Stomach (tissue), 9 donors: Measurements from ENCODE around the gene TRAK1. TPM values are rescaled to one million over a fixed set of nuclear protein-coding genes. Genes with fewer than 3 reads are reported as not detected.

Source experiments
- DNase-seq, 2 donors: peaks; one replicate each; pipeline versions ENCODE4 v3.0.0 to v3.0.0-alpha.2; 2013 to 2019
- H3K27ac ChIP-seq, 5 donors: fragments of 200-600 bp in 4 of 5; sonication (generic) in 4 of 5; one replicate each; pipeline ENCODE4 v1.5.1; 2013 to 2019; ENCODE audit warnings: mild to moderate bottlenecking in 1 of 5, moderate library complexity in 1 of 5
- H3K27me3 ChIP-seq, 3 donors: fragments of 200-600 bp; sonication (generic); one replicate each; pipeline ENCODE4 v1.5.1; 2017 to 2019; ENCODE audit warnings: mixed run types in 1 of 3
- H3K36me3 ChIP-seq, 4 donors: fragments of 200-600 bp; sonication (generic); 1 replicate in 3 of 4; 2 replicates in 1 of 4; pipeline ENCODE4 v1.5.1; 2016 to 2019
- H3K4me1 ChIP-seq, 4 donors: fragments of 200-600 bp; sonication (generic); one replicate each; pipeline ENCODE4 v1.5.1; 2016 to 2019
- H3K4me3 ChIP-seq, 4 donors: fragments of 200-600 bp; sonication (generic) in 3 of 4; one replicate each; pipeline ENCODE4 v1.5.1; 2016 to 2019; ENCODE audit warnings: mild to moderate bottlenecking in 1 of 4
- H3K9me3 ChIP-seq, 4 donors: fragments of 200-600 bp; sonication (generic); one replicate each; pipeline ENCODE4 v1.5.1; 2016 to 2019
- CTCF ChIP-seq, 7 experiments: fragments of 450-650 bp in 4 of 7; fragments of 200-600 bp in 3 of 7; sonication (generic) in 3 of 7; IDR thresholded peaks; one replicate each; pipeline ENCODE4 v1.5.1; 2016 to 2019; ENCODE audit warnings: antibody characterized with exemption in 7 of 7, control low read depth in 2 of 7, mild to moderate bottlenecking in 1 of 7
- EP300 ChIP-seq: sonication (generic); formaldehyde crosslinking; IDR thresholded peaks from one replicate; pipeline ENCODE4 v1.6.1; 2017; ENCODE audit warnings: antibody characterized with exemption
- POLR2A ChIP-seq, 4 donors: fragments of 450-650 bp; IDR thresholded peaks; one replicate each; pipeline ENCODE4 v1.6.1; 2016; ENCODE audit warnings: antibody characterized with exemption in 4 of 4, control low read depth in 2 of 4, mild to moderate bottlenecking in 1 of 4, moderate library complexity in 1 of 4
- POLR2AphosphoS5 ChIP-seq, 3 donors: sonication (generic); formaldehyde crosslinking; IDR thresholded peaks; one replicate each; pipeline ENCODE4 v1.6.1; 2016; ENCODE audit warnings: antibody characterized with exemption in 3 of 3
- WGBS, 5 donors: extraction: QIAGEN DNeasy Blood & Tissue Kit in 3 of 5; methylation state at CpG; one replicate each; pipeline versions ENCODE4 v1.1.5 to v1.1.7; 2013 to 2018; 5-methylcytosine and 5-hydroxymethylcytosine counted together
- intact Hi-C: fragments of 100-400 bp; cut with DNase I; formaldehyde crosslinking; loops from one replicate; pipeline ENCODE4 v1.15.1; 2023; ENCODE audit warnings: low total_unique reads
- polyA plus RNA-seq, 3 donors: library from polyadenylated mRNA; stranded (reverse); fragments of 200-250 nt; gene quantifications; one replicate each; pipeline ENCODE4 v1.2.3, GENCODE V29; 2013
- total RNA-seq, 5 donors: library from RNA; depleted of rRNA; stranded (reverse); fragments of >200 nt; gene quantifications; one replicate each; pipeline versions ENCODE4 v1.1.0 to v1.2.3, GENCODE V29; 2014 to 2016
- donor health status: healthy with polysubstance abuse.
- donor health status: Bipolar disorder and iron deficiency.
- donor health status: healthy.

TRAK1 gene
- total and polyA plus RNA-seq, 8 donors: 17.2 to 328 (median 86.0) TPM

DNA sequence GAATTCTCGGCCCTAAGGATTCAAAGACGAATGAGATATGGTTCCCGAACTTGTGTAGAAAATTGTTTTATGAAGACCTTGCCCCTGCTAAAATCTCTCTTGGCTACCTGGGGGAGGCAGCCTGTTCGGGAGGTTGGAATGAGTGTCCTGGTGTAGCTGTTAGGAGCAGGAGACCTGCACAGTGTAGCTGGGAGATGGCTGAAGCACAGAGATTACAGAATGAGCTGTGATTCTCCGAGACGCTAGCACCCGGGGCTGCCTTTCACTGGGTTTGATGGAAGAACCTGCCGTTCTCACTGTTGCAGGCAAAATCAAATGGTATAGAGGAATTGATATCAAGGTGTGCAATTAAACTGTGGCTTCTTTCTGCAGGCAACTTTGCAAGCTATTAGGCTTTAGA is 68.0 kb downstream of the TRAK1 start:
- 42 to 58% (median 49%) methylated on average over 8 of the region's 8 CpGs for WGBS, 5 donors
- peak overlapping the region in 2 of 4 donors; percentile 31 to 41 for H3K4me3 ChIP-seq
- peak overlapping the region; percentile 77 to 84 (median 79) for H3K27ac ChIP-seq
- intact Hi-C loops: no loop called here
- H3K9me3 ChIP-seq: no peaks in the 10 kb centered on the region
- DNase-seq: no peak
- H3K27me3 ChIP-seq: no peaks in the 10 kb centered on the region
- TF ChIP-seq EP300: no peak
- no peak for TF ChIP-seq POLR2AphosphoS5 (IDR thresholded peaks at IDR 0.05)
- no peak for TF ChIP-seq POLR2A (IDR thresholded peaks at IDR 0.05)
- TF ChIP-seq CTCF (IDR thresholded peaks at IDR 0.05): no peak
- H3K4me1 ChIP-seq: peaks cover 20 to 52% (median 46%) of the 10 kb centered on the region in 4 donors
- H3K36me3 ChIP-seq: no peaks in the 10 kb centered on the region

- Histone ChIP-seq H3K9me3 (no peaks in the 10 kb centered on the region), H3K27me3 (no peaks in the 10 kb centered on the region), H3K4me3 (peak overlapping the region; percentile 9 to 41 (median 27)), H3K27ac (peak overlapping the region; percentile 77 to 84 (median 79)), H3K4me1 (peaks cover 27 to 60% (median 53%) of the 10 kb centered on the region in 4 donors), H3K36me3 (no peaks in the 10 kb centered on the region)
- peak; percentile 86 to 92 for DNase-seq
- intact Hi-C loops: no loop called here
- 12 to 21% (median 17%) methylated on average over 10 to 16 of the region's 16 CpGs for WGBS, 5 donors
- peak in 2 of 3 donors; percentile 2 to 84 for TF ChIP-seq POLR2AphosphoS5 (IDR thresholded peaks at IDR 0.05)
- TF ChIP-seq EP300: no peak
- TF ChIP-seq CTCF (IDR thresholded peaks at IDR 0.05): no peak
Observed at GRCh38 chr3:42159706-42160472, 68.7 kb downstream of the TRAK1 start.

- intact Hi-C loops: no loop called here
- Histone ChIP-seq H3K9me3 (no peaks in the 10 kb centered on the region), H3K27me3 (no peaks in the 10 kb centered on the region), H3K27ac (peak overlapping the region in 4 of 5 donors; percentile 77 to 84 (median 79)), H3K4me1 (peaks cover 30 to 74% (median 64%) of the 10 kb centered on the region in 4 donors), H3K36me3 (no peaks in the 10 kb centered on the region), H3K4me3 (peak overlapping the region in 3 of 4 donors; percentile 6 to 41 (median 31))
- no peak for DNase-seq
- 66 to 79% (median 71%) methylated on average over 6 of the region's 6 CpGs for WGBS, 5 donors
- TF ChIP-seq POLR2A (IDR thresholded peaks at IDR 0.05) (no peak), CTCF (IDR thresholded peaks at IDR 0.05) (no peak), POLR2AphosphoS5 (IDR thresholded peaks at IDR 0.05) (no peak), EP300 (no peak)
Observed at GRCh38 chr3:42161050-42161935, 70.1 kb downstream of the TRAK1 start.

DNA sequence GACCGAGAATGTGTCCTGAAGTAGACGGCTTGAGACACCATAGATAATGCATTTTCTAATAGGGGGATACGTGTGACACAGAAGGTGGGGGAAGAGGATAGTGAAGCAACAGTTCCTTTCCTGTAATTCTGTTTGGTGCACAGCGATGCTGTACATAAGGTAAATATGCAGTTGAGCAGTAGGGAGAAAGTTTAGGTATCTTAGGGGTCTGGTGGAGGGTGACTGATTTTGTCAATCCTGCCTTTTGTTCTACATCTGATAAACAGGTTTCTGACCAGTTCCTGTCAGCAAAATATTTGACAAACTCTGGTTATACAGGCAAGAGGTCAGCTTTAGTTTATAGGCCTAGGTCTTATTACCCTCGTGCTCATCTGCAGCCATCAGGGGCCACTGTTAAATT is 71.3 kb downstream of the TRAK1 start:
- H3K9me3 ChIP-seq: no peaks in the 10 kb centered on the region
- peak overlapping the region in 1 of 4 donors; percentile 1 for H3K4me3 ChIP-seq
- 55 to 75% (median 57%) methylated on average over 5 of the region's 5 CpGs for WGBS, 5 donors
- no peaks in the 10 kb centered on the region for H3K36me3 ChIP-seq
- H3K27me3 ChIP-seq: no peaks in the 10 kb centered on the region
- TF ChIP-seq EP300 (no peak), POLR2A (IDR thresholded peaks at IDR 0.05) (no peak), CTCF (IDR thresholded peaks at IDR 0.05) (no peak), POLR2AphosphoS5 (IDR thresholded peaks at IDR 0.05) (no peak)
- peak overlapping the region in 2 of 5 donors; percentile 28 to 84 for H3K27ac ChIP-seq
- intact Hi-C loops: no loop called here
- no peak for DNase-seq
- peaks cover 30 to 83% (median 68%) of the 10 kb centered on the region in 4 donors for H3K4me1 ChIP-seq
